GM19463 (cell line): ENCODE data around the gene TEK.
"Not testable (repeated sequence)": the region's sequence is repeated elsewhere in the genome, so short reads cannot be mapped to it uniquely, and the experiment has no call there.

ENCODE experiments used
- ATAC-seq: cut with Tn5 transposase; IDR thresholded peaks from one replicate; pipeline ENCODE4 v1.9.1; 2021; ENCODE audit warnings: mild to moderate bottlenecking, moderate library complexity; ENCODE audit not compliant: unreplicated experiment

The TEK gene

DNA sequence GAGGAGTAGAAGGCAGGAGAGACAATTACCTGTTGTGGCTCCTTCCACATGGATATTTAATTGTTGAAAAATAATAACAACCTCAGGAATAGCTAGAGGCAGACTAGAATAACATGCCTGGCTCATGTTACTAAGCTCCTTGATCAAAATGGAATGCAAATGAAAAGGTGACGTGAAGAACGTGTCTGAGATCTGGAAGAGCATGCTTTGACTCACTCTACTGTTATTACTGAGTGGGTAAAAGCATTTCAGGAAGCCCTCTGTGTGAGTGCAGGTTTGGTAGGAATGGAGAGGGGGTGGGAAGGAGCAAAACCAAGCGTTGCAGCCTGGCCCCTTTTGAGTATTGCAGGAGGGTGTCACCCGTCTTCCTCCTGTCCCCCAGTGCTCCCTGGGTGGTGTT, 103.2 kb downstream of the TEK start:
- no peak for ATAC-seq

DNA sequence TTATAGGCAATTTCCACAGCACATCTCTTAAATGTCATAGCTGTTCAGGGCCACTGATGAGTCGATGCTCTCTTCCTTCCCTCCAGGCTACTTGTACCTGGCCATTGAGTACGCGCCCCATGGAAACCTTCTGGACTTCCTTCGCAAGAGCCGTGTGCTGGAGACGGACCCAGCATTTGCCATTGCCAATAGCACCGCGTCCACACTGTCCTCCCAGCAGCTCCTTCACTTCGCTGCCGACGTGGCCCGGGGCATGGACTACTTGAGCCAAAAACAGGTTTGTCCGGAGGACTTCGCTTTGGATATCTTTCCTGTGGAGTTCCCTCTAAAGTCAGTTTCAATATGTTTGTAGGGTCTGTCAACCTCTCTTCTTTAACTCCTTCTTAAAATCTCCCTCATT, 103.6 kb downstream of the TEK start:
- ATAC-seq = no peak

DNA sequence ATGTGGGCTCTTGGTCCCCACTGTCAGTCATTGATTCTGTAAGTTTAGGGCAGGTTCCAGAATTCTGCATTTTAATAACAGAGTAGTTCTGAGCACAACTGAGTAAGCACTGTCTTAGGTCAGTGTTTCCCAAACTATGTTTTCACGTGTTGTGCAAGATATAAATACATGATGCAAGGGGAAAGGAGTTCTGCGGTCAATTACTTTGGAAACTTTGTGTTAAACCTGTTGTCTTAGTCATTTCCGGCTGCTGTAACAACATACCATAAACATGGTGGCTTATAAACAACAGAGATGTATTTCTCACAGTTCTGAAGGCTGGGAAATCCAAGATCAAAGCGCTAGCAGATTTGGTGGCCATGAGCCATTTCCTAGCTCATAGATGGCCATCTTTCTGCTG, 118.2 kb downstream of the TEK start:
- no peak for ATAC-seq

DNA sequence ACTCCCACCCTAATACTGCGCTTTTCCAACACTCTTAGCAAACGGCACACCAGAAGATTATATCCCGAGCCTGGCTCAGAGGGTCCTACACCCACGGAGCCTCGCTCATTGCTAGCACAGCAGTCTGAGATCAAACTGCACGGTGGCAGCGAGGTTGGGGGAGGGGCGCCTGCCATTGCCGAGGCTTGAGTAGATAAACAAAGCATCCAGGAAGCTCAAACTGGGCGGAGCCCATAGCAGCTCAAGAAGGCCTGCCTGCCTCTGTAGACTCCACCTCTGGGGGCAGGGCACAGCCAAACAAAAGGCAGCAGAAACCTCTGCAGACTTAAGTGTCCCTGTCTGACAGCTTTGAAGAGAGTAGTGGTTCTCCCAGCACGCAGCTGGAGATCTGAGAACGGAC, 130.6 kb downstream of the TEK start:
- not testable (repeated sequence) for ATAC-seq

DNA sequence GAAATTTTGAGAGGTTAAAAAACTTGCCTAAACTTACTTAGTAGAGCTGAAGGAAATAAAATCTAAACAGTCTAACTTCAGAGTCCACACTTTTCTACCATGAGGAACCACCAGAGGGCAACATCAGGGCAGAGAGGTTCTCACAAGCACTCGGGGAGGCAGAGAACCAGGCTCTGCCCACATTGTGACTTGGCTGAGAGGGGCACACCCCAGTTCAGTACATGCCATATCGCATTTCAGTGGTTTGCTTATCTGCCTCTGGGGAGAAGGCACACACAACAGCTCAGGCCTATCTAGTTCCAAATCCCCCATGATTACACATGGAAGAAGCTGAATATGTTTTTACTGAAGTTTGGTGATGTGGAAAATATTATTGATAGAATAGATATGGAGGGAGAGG, 138.7 kb downstream of the TEK start:
- peak; percentile 91 for ATAC-seq

DNA sequence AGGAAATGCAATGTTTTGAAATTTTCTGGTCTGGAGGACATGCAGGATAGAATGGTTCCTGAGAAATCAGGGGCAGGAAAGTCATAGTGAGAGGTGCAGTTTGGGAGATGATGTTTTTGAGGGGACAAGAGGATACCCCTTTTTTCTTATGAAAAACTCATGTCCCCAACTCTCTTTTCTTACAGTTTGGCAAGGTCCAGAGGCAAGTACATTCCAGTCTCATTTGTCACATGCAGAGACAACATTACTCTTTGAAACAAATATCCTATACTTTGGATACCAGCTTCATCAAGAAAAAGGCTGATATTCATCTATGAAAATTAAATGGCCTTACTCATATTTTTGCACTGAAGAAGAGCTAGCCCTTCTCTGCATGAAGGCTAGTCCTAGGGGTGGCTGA, 139.7 kb downstream of the TEK start:
- ATAC-seq = no peak

DNA sequence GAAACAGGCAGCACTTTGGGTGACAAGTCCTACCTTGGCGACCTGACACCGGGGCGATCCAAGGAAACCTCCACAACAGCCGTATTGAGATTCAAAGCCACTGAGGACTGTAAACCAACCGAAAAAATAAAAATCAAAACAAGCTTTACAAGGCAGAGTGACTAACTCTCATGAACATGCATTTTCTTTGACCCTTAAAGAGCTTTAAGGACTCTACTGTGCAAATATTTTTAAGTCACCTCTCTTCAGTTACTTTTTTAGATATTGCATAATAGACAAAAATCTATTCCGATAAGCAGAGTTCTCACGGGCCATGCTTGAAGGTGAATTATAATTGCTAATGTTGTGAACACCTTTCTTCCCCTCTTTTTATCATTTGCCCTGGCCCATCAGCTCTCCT, 149.6 kb downstream of the TEK start:
- ATAC-seq = no peak

DNA sequence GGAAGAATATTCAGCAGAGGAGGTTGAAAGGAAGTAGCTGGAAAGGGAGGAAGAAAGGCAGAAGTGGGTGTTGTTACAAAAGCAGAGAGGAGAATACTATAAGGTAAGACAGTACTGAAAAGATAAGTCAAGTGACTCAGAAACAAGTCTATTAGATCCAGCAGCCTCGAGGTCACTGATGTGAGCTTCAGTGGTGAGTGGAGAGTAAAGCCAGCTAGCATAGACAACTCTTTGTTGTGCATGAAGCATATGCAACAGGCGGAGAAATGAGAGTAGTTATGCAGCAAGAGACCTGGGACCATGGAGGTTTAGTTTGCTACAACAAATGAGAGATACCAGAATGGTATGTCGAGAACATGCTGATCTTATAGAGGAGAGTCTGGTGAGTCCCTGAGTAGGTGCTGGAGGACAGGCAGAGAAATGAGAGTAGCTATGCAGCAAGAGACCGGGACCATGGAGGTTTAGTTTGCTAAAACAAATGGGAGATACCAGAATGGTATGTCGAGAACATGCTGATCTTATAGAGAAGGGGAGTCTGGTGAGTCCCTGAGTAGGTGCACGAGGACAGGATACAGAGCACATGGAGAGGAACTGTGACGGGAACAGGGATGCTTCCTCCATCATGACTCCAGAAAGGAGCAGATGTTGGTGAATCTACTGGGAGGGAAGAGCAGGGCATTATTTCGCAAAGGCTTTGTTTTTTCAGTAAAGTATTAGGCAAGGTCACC, 151.9 kb downstream of the TEK start:
- no peak for ATAC-seq

DNA sequence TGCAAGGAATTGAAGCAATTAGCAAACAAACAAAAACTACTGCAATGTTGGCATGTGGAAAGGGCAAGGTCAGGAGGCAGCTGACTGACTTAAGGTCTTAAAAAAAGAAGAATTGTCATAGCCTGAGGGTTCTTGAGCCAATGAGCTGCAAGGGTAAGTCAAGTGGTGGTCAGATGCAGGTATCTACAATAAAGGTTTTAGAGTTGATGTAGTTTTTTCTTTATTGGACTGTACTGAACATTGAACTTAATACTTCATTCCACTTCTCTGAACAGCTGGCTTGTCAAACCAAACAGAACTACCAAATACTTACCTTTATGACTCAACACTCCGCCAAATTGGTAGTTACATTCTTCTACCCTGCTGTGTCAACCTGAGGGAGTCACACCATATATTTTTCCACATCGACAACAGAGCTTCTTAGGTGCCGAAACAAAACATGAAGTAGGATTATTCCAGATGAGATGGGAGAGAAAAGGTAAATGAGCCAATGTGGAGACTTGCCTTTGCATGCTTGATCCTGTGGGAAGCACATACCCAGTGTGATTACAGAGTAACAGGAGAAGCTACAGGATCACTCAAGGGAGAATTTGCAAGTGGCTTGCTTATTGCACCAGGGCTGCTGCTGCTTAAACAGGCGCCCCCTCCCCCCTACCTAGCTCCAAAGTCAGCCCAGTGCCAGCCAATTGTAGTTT, 152.6 kb downstream of the TEK start:
- no peak for ATAC-seq

DNA sequence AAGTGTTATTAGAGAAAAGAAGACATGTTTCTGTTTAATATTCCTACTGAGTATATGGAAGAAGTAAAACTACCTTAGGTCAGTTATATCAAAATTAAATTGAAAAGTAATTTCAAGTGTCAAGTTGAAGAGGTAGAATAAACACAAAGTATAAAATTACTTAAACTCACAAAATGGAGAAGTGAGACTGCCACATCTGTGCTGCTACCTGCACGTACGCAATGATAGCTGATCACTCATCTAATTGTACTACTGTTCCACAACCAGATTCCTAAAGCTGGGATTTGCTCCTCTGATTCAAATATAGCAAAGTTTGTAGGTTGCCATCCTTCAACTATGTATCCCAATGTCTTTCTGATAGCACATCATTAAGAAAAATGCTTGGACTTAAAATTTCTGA, 163.1 kb downstream of the TEK start:
- ATAC-seq = no peak

DNA sequence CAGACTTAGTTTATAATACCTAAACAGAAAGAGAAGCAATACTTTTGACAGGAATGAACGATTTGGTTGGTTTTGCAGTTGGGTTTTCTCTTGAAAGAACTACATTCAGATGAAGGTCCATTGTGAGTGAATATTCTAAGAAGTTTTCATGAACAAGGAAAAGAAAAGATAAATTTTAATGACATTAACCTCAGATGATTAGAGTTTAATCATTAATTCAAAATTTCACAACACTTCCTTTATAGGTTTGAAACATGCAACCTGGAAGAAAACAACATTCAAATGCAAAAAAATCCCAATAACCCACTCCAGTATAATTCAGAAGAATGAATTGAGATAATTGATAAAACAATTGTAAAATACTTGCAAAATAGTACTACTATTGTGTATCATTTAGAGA, 164.2 kb downstream of the TEK start:
- no peak for ATAC-seq

DNA sequence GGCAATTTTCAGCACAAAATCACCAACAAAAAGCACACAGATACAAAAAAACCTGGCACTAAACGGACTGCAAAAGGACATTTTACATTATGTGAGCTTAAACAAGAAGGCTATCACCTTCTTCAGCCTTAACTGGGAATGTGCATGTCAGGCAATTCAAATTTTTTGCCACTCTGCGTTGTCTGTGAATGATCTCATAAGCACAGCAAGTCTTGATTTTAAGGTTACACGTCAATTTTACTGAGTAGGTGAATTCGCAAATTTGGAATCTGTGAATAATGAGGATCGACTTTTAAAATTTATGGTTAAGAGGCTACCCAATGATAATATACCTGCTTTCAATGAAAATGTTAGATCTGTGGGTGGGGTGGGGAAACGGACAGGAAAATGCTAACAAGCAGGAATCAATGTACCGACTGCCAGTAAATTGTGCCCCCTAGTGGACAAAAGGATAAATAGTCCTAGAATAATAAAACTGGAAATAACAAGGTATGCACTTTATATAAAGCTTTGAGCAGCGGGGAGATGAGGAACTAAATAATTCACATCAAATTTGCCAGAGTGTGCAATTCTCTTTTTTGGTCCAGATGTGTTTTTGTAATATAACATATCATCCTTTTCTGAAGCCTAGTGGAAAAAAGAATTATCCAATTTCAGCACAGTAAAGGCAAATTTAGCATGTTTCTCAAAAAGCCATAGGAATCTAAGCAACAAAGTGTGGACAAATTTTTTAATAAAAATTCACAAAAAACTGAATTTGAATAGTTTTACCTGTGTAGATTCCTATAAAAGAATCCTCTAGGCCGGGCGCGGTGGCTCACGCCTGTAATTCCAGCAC, 167.4 kb downstream of the TEK start:
- ATAC-seq = peak; percentile 63

DNA sequence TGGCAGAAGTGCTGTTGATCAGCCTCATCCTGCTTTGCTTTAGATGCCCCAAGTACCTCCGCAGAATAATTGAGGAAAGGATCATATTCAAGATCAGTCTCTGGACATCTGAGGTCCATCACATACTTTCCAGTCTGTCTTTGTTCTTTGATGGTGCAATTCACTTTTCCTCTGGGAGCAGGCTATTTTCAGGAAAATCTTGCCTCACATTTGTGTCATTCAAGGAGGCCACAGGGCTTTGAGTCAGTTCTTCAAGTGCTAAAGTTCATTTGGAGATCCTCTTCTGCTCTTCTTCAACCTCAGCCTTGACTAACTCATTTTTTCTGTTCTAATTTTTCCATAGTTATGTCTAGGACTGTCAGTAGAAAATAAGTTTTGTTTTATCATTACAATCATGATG, 169.3 kb downstream of the TEK start:
- no peak for ATAC-seq

DNA sequence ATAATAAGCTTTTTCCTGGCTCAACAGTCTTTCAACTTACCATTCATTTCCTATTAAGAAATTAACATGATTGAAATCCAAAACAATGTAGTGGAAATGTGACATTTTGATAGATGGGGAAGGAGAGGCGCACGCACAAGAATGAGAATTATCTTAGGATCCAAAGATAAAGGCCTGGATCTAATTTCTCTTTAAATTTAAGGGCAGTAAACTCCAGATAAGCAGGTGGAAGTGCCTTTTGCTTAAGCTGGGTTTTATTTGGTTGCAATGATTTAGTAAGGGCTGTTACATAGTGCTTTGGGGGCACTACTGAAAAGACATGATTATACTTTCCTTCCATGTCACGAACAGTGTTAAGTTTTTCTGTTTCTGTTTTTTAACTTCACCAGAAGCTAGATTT, 170.6 kb downstream of the TEK start:
- no peak for ATAC-seq
